ENCODE measurements around the gene BMP8B. TPM values are rescaled to one million over a fixed set of nuclear protein-coding genes. Genes with fewer than 3 reads are reported as not detected.

Gene BMP8B
- total and polyA plus RNA-seq, 4 donors = 0.08 to 0.19 (median 0.18) TPM

GRCh38 chr1:39791838-39792237 lies 3.2 kb upstream of the BMP8B start:
- TF ChIP-seq JUND (IDR thresholded peaks at IDR 0.05) = no peak
- no peak for TF ChIP-seq ATF3 (IDR thresholded peaks at IDR 0.05)
- no peak for TF ChIP-seq FOXA1 (IDR thresholded peaks at IDR 0.05)
- TF ChIP-seq FOXA2 (IDR thresholded peaks at IDR 0.05) = no peak
- no peak for TF ChIP-seq HNF4G (IDR thresholded peaks at IDR 0.05)
- TF ChIP-seq TAF1 (conservative IDR thresholded peaks at IDR 0.05) = no peak
- no peak for TF ChIP-seq YY1 (IDR thresholded peaks at IDR 0.05)
- no peak for TF ChIP-seq MAX (IDR thresholded peaks at IDR 0.05)
- TF ChIP-seq CTCF (IDR thresholded peaks at IDR 0.05; ENCODE audit: low read depth, low read length, missing input control) = no peak
- no peak for TF ChIP-seq HNF4A (conservative IDR thresholded peaks at IDR 0.05)
- no peak for TF ChIP-seq GABPA (IDR thresholded peaks at IDR 0.05 in 1 of 2, conservative IDR thresholded peaks at IDR 0.05 in 1 of 2)
- H3K27me3 ChIP-seq (ENCODE audit: control insufficient read depth in 4 of 4, insufficient read depth in 4 of 4, low read length in 3 of 4) = no peaks in the 10 kb centered on the region
- no peak overlapping the region for H3K4me3 ChIP-seq (ENCODE audit: low read depth in 1 of 3, low read length in 3 of 3)
- no peaks in the 10 kb centered on the region for H3K36me3 ChIP-seq (ENCODE audit: control insufficient read depth in 4 of 4, insufficient read depth in 3 of 4, low read depth in 1 of 4, low read length in 3 of 4)
- H3K27ac ChIP-seq (ENCODE audit: low read depth in 1 of 2, low read length in 2 of 2) = no peak overlapping the region
- no peak overlapping the region for H3K9ac ChIP-seq (ENCODE audit: low read depth in 1 of 2, low read length in 2 of 2)
- no peak for DNase-seq (ENCODE audit: low spot score)
- peaks cover 0 to 6% (median 4%) of the 10 kb centered on the region in 4 donors for H3K4me1 ChIP-seq (ENCODE audit: control insufficient read depth in 4 of 4, insufficient read depth in 4 of 4, low read length in 3 of 4)
- H3K9me3 ChIP-seq (ENCODE audit: control insufficient read depth in 4 of 4, low read length in 3 of 4) = no peaks in the 10 kb centered on the region
- WGBS = 92% methylated on average over 2 of the region's 2 CpGs

GRCh38 chr1:39789571-39790110 lies 976 bp upstream of the BMP8B start:
- Histone ChIP-seq H3K9ac (ENCODE audit: low read depth in 1 of 2, low read length in 2 of 2) (no peak overlapping the region), H3K4me1 (ENCODE audit: control insufficient read depth in 4 of 4, insufficient read depth in 4 of 4, low read length in 3 of 4) (peaks cover 0 to 6% (median 4%) of the 10 kb centered on the region in 4 donors), H3K9me3 (ENCODE audit: control insufficient read depth in 4 of 4, low read length in 3 of 4) (no peaks in the 10 kb centered on the region), H3K27me3 (ENCODE audit: control insufficient read depth in 4 of 4, insufficient read depth in 4 of 4, low read length in 3 of 4) (no peaks in the 10 kb centered on the region), H3K4me3 (ENCODE audit: low read depth in 1 of 3, low read length in 3 of 3) (peak overlapping the region in 1 of 3 donors; percentile 68), H3K36me3 (ENCODE audit: control insufficient read depth in 4 of 4, insufficient read depth in 3 of 4, low read depth in 1 of 4, low read length in 3 of 4) (no peaks in the 10 kb centered on the region), H3K27ac (ENCODE audit: low read depth in 1 of 2, low read length in 2 of 2) (no peak overlapping the region)
- DNase-seq (ENCODE audit: low spot score) = no peak
- WGBS = 52% methylated on average over 15 of the region's 15 CpGs
- TF ChIP-seq HNF4G (IDR thresholded peaks at IDR 0.05) = no peak
- no peak for TF ChIP-seq RAD21 (IDR thresholded peaks at IDR 0.05)
- TF ChIP-seq RXRA (IDR thresholded peaks at IDR 0.05) = no peak
- no peak for TF ChIP-seq SP1 (IDR thresholded peaks at IDR 0.05)
- TF ChIP-seq EGR1 (IDR thresholded peaks at IDR 0.05; ENCODE audit: low read depth in 2 of 2) = no peak
- TF ChIP-seq JUND (IDR thresholded peaks at IDR 0.05) = no peak
- TF ChIP-seq ATF3 (IDR thresholded peaks at IDR 0.05) = no peak
- no peak for TF ChIP-seq FOXA2 (IDR thresholded peaks at IDR 0.05)
- TF ChIP-seq NR2F2 (IDR thresholded peaks at IDR 0.05) = no peak
- no peak for TF ChIP-seq FOXA1 (IDR thresholded peaks at IDR 0.05)
- TF ChIP-seq HNF4A (conservative IDR thresholded peaks at IDR 0.05) = no peak
- TF ChIP-seq MAX (IDR thresholded peaks at IDR 0.05) = no peak
- TF ChIP-seq YY1 (IDR thresholded peaks at IDR 0.05) = no peak
- TF ChIP-seq REST (IDR thresholded peaks at IDR 0.05) = no peak
- no peak for TF ChIP-seq TAF1 (conservative IDR thresholded peaks at IDR 0.05)
- no peak for TF ChIP-seq GABPA (IDR thresholded peaks at IDR 0.05 in 1 of 2, conservative IDR thresholded peaks at IDR 0.05 in 1 of 2)

Data from liver (tissue), 9 donors.